ENCODE results near the gene PLGRKT.
"Not testable (repeated sequence)": the region's sequence is repeated elsewhere in the genome, so short reads cannot be mapped to it uniquely, and the experiment has no call there.

The PLGRKT gene

GRCh38 chr9:5437254-5438216, at the start of gene PLGRKT:
Gene PLGRKT (minus strand): TSS chr9:5437925. CDS start chr9:5431977, 5,948 bp downstream.
- peak; percentile 89 for DNase-seq

GRCh38 chr9:5486988-5487387, 49.3 kb upstream of the PLGRKT start:
- no peak for DNase-seq

GRCh38 chr9:5485378-5486085, 47.8 kb upstream of the PLGRKT start:
- no peak for DNase-seq

- no peak for DNase-seq
Measured at GRCh38 chr9:5483306-5483705, 45.6 kb upstream of the PLGRKT start.

GRCh38 chr9:5482194-5482593, 44.5 kb upstream of the PLGRKT start:
- DNase-seq: no peak

- no peak for DNase-seq
Measured at GRCh38 chr9:5481322-5482040, 43.8 kb upstream of the PLGRKT start.

GRCh38 chr9:5480919-5481318, 43.2 kb upstream of the PLGRKT start:
- DNase-seq: no peak

- DNase-seq: no peak
Measured at GRCh38 chr9:5479994-5480694, 42.4 kb upstream of the PLGRKT start.

- DNase-seq: no peak
Measured at GRCh38 chr9:5478206-5478605, 40.5 kb upstream of the PLGRKT start.

GRCh38 chr9:5475611-5476010, 37.9 kb upstream of the PLGRKT start:
- DNase-seq: not testable (repeated sequence)

GRCh38 chr9:5470816-5471215, 33.1 kb upstream of the PLGRKT start:
- DNase-seq: no peak

GRCh38 chr9:5470122-5470521, 32.4 kb upstream of the PLGRKT start:
- DNase-seq: no peak

- no peak for DNase-seq
Measured at GRCh38 chr9:5468850-5469249, 31.1 kb upstream of the PLGRKT start.

GRCh38 chr9:5466766-5467165, 29.0 kb upstream of the PLGRKT start:
- DNase-seq: no peak

GRCh38 chr9:5466005-5466404, 28.3 kb upstream of the PLGRKT start:
- no peak for DNase-seq

GRCh38 chr9:5464831-5465330, 27.2 kb upstream of the PLGRKT start:
- DNase-seq: not testable (repeated sequence)

- DNase-seq: no peak
Measured at GRCh38 chr9:5460157-5460556, 22.4 kb upstream of the PLGRKT start.

GRCh38 chr9:5459289-5459829, 21.6 kb upstream of the PLGRKT start:
- peak; percentile 39 for DNase-seq

GRCh38 chr9:5455181-5455580, 17.5 kb upstream of the PLGRKT start:
- DNase-seq: no peak

GRCh38 chr9:5453673-5454072, 15.9 kb upstream of the PLGRKT start:
- DNase-seq: no peak

- no peak for DNase-seq
Measured at GRCh38 chr9:5453004-5453403, 15.3 kb upstream of the PLGRKT start.

- DNase-seq: no peak
Measured at GRCh38 chr9:5452286-5452609, 14.5 kb upstream of the PLGRKT start.
